GM06990 (cell line): ENCODE measurements around the gene PRM3.

Experiments
- DNase-seq: peaks from one replicate; pipeline ENCODE4 v3.0.0-alpha.2; 2011; ENCODE audit not compliant: insufficient read length; ENCODE audit errors: extremely low read depth
- H3K27me3 ChIP-seq: replicated peaks from 2 replicates; pipeline ENCODE4 v1.6.0; 2011; ENCODE audit warnings: low read length; ENCODE audit not compliant: control insufficient read depth, insufficient read depth
- H3K36me3 ChIP-seq: 2 replicates; pipeline ENCODE4 v1.5.1; 2011; ENCODE audit warnings: low read length; ENCODE audit not compliant: control insufficient read depth, insufficient read depth
- H3K4me3 ChIP-seq: replicated peaks from 2 replicates; pipeline ENCODE4 v1.5.1; 2011; ENCODE audit warnings: low read depth, mild to moderate bottlenecking, control low read depth, low read length
- CTCF ChIP-seq: IDR thresholded peaks from 2 replicates; pipeline ENCODE4 v1.5.1; 2011; ENCODE audit warnings: low read length, control low read depth, mild to moderate bottlenecking, inconsistent platforms; ENCODE audit not compliant: insufficient read depth, poor library complexity, severe bottlenecking

The PRM3 gene

GRCh38 chr16:11229906-11230305 is 43.5 kb downstream of the PRM3 start:
- Histone ChIP-seq H3K36me3 (no peaks in the 10 kb centered on the region), H3K27me3 (no peaks in the 10 kb centered on the region), H3K4me3 (no peak overlapping the region)
- DNase-seq: no peak
- TF ChIP-seq CTCF: no peak

GRCh38 chr16:11229432-11229831 is 44.0 kb downstream of the PRM3 start:
- no peak for DNase-seq
- H3K4me3 ChIP-seq: no peak overlapping the region
- TF ChIP-seq CTCF: no peak
- no peaks in the 10 kb centered on the region for H3K36me3 ChIP-seq
- H3K27me3 ChIP-seq: no peaks in the 10 kb centered on the region

GRCh38 chr16:11225677-11226549 is 47.5 kb downstream of the PRM3 start:
- Histone ChIP-seq H3K4me3 (peak overlapping the region; percentile 37), H3K27me3 (no peaks in the 10 kb centered on the region), H3K36me3 (no peaks in the 10 kb centered on the region)
- TF ChIP-seq CTCF: no peak
- no peak for DNase-seq

GRCh38 chr16:11224894-11225676 is 48.3 kb downstream of the PRM3 start:
- peak overlapping the region; percentile 25; the same call in 1 of the 2 replicates for H3K4me3 ChIP-seq
- no peaks in the 10 kb centered on the region for H3K27me3 ChIP-seq
- DNase-seq: peak; percentile 86
- TF ChIP-seq CTCF: no peak
- H3K36me3 ChIP-seq: no peaks in the 10 kb centered on the region

- no peak overlapping the region for H3K4me3 ChIP-seq
- no peak for TF ChIP-seq CTCF
- DNase-seq: peak; percentile 80
These were observed 49.1 kb downstream of the PRM3 start for GRCh38 chr16:11224096-11224893.

More at GRCh38 chr16:11224096-11224893, 49.1 kb downstream of the PRM3 start:
- H3K27me3 ChIP-seq: no peaks in the 10 kb centered on the region
- H3K36me3 ChIP-seq: no peaks in the 10 kb centered on the region
